ENCODE measurements around the gene RLF.
"Not testable (repeated sequence)": the region's sequence is repeated elsewhere in the genome, so short reads cannot be mapped to it uniquely, and the experiment has no call there.

RLF gene

GRCh38 chr1:40167317-40167716, 6.1 kb downstream of the RLF start:
- no peak for DNase-seq

GRCh38 chr1:40171036-40171435, 9.8 kb downstream of the RLF start:
- DNase-seq: no peak

GRCh38 chr1:40174788-40175187, 13.6 kb downstream of the RLF start:
- no peak for DNase-seq

- not testable (repeated sequence) for DNase-seq
Observed at GRCh38 chr1:40176989-40177388, 15.8 kb downstream of the RLF start.

GRCh38 chr1:40178200-40178599, 17.0 kb downstream of the RLF start:
- no peak for DNase-seq

GRCh38 chr1:40179496-40180089, 18.4 kb downstream of the RLF start:
- DNase-seq: no peak

GRCh38 chr1:40183055-40183710, 22.0 kb downstream of the RLF start:
- DNase-seq: peak; percentile 2

GRCh38 chr1:40184193-40184592, 23.0 kb downstream of the RLF start:
- no peak for DNase-seq

GRCh38 chr1:40185951-40186864, 25.0 kb downstream of the RLF start:
- DNase-seq: no peak

- DNase-seq: no peak
Observed at GRCh38 chr1:40187399-40187798, 26.2 kb downstream of the RLF start.

GRCh38 chr1:40194639-40195038, 33.5 kb downstream of the RLF start:
- not testable (repeated sequence) for DNase-seq

- no peak for DNase-seq
Observed at GRCh38 chr1:40197656-40198055, 36.5 kb downstream of the RLF start.

- no peak for DNase-seq
Observed at GRCh38 chr1:40199126-40199525, 37.9 kb downstream of the RLF start.

- no peak for DNase-seq
Observed at GRCh38 chr1:40204856-40205255, 43.7 kb downstream of the RLF start.

GRCh38 chr1:40210511-40211204, 49.5 kb downstream of the RLF start:
- DNase-seq: no peak

GRCh38 chr1:40218333-40218732, 57.1 kb downstream of the RLF start:
- DNase-seq: no peak

GRCh38 chr1:40221471-40221905, 60.3 kb downstream of the RLF start:
- DNase-seq: not testable (repeated sequence)

GRCh38 chr1:40221977-40222772, 61.0 kb downstream of the RLF start:
- no peak for DNase-seq

- no peak for DNase-seq
Observed at GRCh38 chr1:40224040-40224439, 62.9 kb downstream of the RLF start.

GRCh38 chr1:40226192-40226591, 65.0 kb downstream of the RLF start:
- no peak for DNase-seq

- no peak for DNase-seq
Observed at GRCh38 chr1:40232444-40232843, 71.3 kb downstream of the RLF start.

- no peak for DNase-seq
Observed at GRCh38 chr1:40239626-40240025, 78.4 kb downstream of the RLF start.
